IMR-90 (cell line): ENCODE measurements around the gene STEEP1. TPM values are rescaled to one million over a fixed set of nuclear protein-coding genes. Genes with fewer than 3 reads are reported as not detected.
A peak's percentile ranks its signal among the peaks of the same experiment; 100 is the strongest.

Experiments
- ATAC-seq: fragments of 200-7000 bp; cut with Tn5 transposase; 2 replicates; pipeline ENCODE4 v1.9.1; 2020; ENCODE audit warnings: low read depth, mild to moderate bottlenecking, moderate library complexity
- BruUV-seq: library from RNA; stranded (reverse); fragments of 400-500 nt; replicated peaks from 2 replicates; lab custom pipeline; 2021; lab: Mats Ljungman, UMichigan
- CTCF ChIA-PET: fragments of 300-600 bp; formaldehyde crosslinking; extraction: SDS; loops from one replicate; lab custom pipeline; 2021; ENCODE audit warnings: antibody characterized with exemption; lab: Yijun Ruan, JAX
- POLR2A ChIA-PET: fragments of 300-600 bp; sonication (Branson Sonifier 250); formaldehyde crosslinking; loops from one replicate; lab custom pipeline; 2022; ENCODE audit warnings: antibody characterized with exemption; ENCODE audit not compliant: unreplicated experiment; lab: Charles Lee
- DNase-seq: peaks from one replicate; pipeline ENCODE4 v3.0.0; 2013
- H2AFZ ChIP-seq: replicated peaks from 2 replicates; pipeline ENCODE3; 2013; ENCODE audit warnings: low read length, mild to moderate bottlenecking; ENCODE audit not compliant: poor library complexity
- H2AK5ac ChIP-seq: 2 replicates; pipeline ENCODE4 v1.6.1; 2013; ENCODE audit warnings: low read depth, low read length, inconsistent platforms
- H2AK9ac ChIP-seq: replicated peaks from 2 replicates; pipeline ENCODE3; 2013; ENCODE audit warnings: mild to moderate bottlenecking, low read depth, low read length, moderate library complexity; ENCODE audit not compliant: poor library complexity
- H2BK120ac ChIP-seq: 2 replicates; pipeline ENCODE4 v1.6.1; 2013; ENCODE audit warnings: low read depth, low read length, inconsistent platforms
- H2BK15ac ChIP-seq: 3 replicates; pipeline ENCODE4 v1.6.1; 2013; ENCODE audit warnings: low read depth, low read length, inconsistent platforms
- H2BK20ac ChIP-seq: 2 replicates; pipeline ENCODE4 v1.6.1; 2013; ENCODE audit warnings: low read depth, mild to moderate bottlenecking, inconsistent platforms, low read length, moderate library complexity
- H2BK5ac ChIP-seq: 2 replicates; pipeline ENCODE4 v1.6.1; 2013; ENCODE audit warnings: mild to moderate bottlenecking, low read depth, low read length, inconsistent platforms; ENCODE audit not compliant: poor library complexity, severe bottlenecking
- H3K14ac ChIP-seq: replicated peaks from 2 replicates; pipeline ENCODE4 v1.6.1; 2013; ENCODE audit warnings: low read depth, low read length, inconsistent platforms
- H3K18ac ChIP-seq: 2 replicates; pipeline ENCODE4 v1.6.1; 2013; ENCODE audit warnings: low read depth, low read length, control low read depth
- H3K23ac ChIP-seq: 2 replicates; pipeline ENCODE4 v1.6.1; 2013; ENCODE audit warnings: low read depth, low read length, inconsistent platforms
- H3K27ac ChIP-seq: 2 replicates; pipeline ENCODE4 v1.5.1; 2013; ENCODE audit warnings: mild to moderate bottlenecking, control low read depth, low read length; ENCODE audit not compliant: insufficient read depth
- H3K27me3 ChIP-seq: 2 replicates; pipeline ENCODE4 v1.6.1; 2013; ENCODE audit warnings: low read length; ENCODE audit not compliant: control insufficient read depth, insufficient read depth
- H3K36me3 ChIP-seq: 2 replicates; pipeline ENCODE4 v1.6.1; 2013; ENCODE audit warnings: low read length, mixed read lengths; ENCODE audit not compliant: control insufficient read depth, insufficient read depth
- H3K4ac ChIP-seq: 2 replicates; pipeline ENCODE4 v1.6.1; 2013; ENCODE audit warnings: low read depth, low read length, inconsistent platforms
- H3K4me1 ChIP-seq: 2 replicates; pipeline ENCODE4 v1.6.1; 2013; ENCODE audit warnings: low read length, mixed read lengths; ENCODE audit not compliant: control insufficient read depth, insufficient read depth
- H3K4me2 ChIP-seq: 2 replicates; pipeline ENCODE4 v1.6.1; 2013; ENCODE audit warnings: low read depth, mild to moderate bottlenecking, control low read depth, low read length, moderate library complexity
- H3K4me3 ChIP-seq: 2 replicates; pipeline ENCODE4 v1.5.1; 2013; ENCODE audit warnings: low read depth, mild to moderate bottlenecking, control low read depth, low read length, moderate library complexity; ENCODE audit not compliant: insufficient read depth
- H3K56ac ChIP-seq: 2 replicates; pipeline ENCODE4 v1.6.1; 2013; ENCODE audit warnings: low read length, inconsistent platforms; ENCODE audit not compliant: insufficient read depth; ENCODE audit errors: extremely low read depth
- H3K79me1 ChIP-seq, 2 experiments: 2 replicates each; pipeline ENCODE4 v1.6.1; 2013; ENCODE audit warnings: low read length in 2 of 2, inconsistent platforms in 1 of 2, low read depth in 1 of 2
- H3K9ac ChIP-seq: 2 replicates; pipeline ENCODE4 v1.6.1; 2013; ENCODE audit warnings: low read depth, low read length, control low read depth
- H3K9me1 ChIP-seq: 2 replicates; pipeline ENCODE4 v1.6.1; 2013; ENCODE audit warnings: low read length, inconsistent platforms; ENCODE audit not compliant: insufficient read depth
- H3K9me3 ChIP-seq: 2 replicates; pipeline ENCODE4 v1.6.1; 2013; ENCODE audit warnings: low read length; ENCODE audit not compliant: control insufficient read depth, insufficient read depth
- H4K20me1 ChIP-seq: 2 replicates; pipeline ENCODE4 v1.6.1; 2013; ENCODE audit warnings: low read length, inconsistent platforms; ENCODE audit not compliant: insufficient read depth
- H4K5ac ChIP-seq: 2 replicates; pipeline ENCODE4 v1.6.1; 2013; ENCODE audit warnings: mild to moderate bottlenecking, low read depth, low read length, control low read depth
- H4K8ac ChIP-seq, 2 experiments: 2 replicates each; pipeline ENCODE4 v1.6.1; 2013; ENCODE audit warnings: low read depth in 2 of 2, low read length in 2 of 2, control low read depth in 1 of 2, inconsistent platforms in 1 of 2
- H4K91ac ChIP-seq: 2 replicates; pipeline ENCODE4 v1.6.1; 2013; ENCODE audit warnings: low read depth, low read length, inconsistent platforms; ENCODE audit not compliant: insufficient read depth
- BHLHE40 ChIP-seq: fragments of 150-350 bp; IDR thresholded peaks from 2 replicates; pipeline ENCODE4 v1.6.1; 2016; ENCODE audit warnings: mild to moderate bottlenecking, low read depth, low read length
- CHD1 ChIP-seq: IDR thresholded peaks from 2 replicates; pipeline ENCODE4 v1.6.1; 2012; ENCODE audit warnings: low read depth, low read length, improper control_type of control experiment
- ELK1 ChIP-seq: fragments of 150-350 bp; IDR thresholded peaks from 2 replicates; pipeline ENCODE4 v1.6.1; 2016; ENCODE audit warnings: low read depth, mild to moderate bottlenecking, low read length, moderate library complexity, borderline replicate concordance
- FOS ChIP-seq: fragments of 150-350 bp; IDR thresholded peaks from 2 replicates; pipeline ENCODE4 v1.6.1; 2016; ENCODE audit warnings: low read depth, low read length
- MAFK ChIP-seq: IDR thresholded peaks from 2 replicates; pipeline ENCODE4 v1.6.1; 2012; ENCODE audit warnings: low read depth, low read length, improper control_type of control experiment
- MAZ ChIP-seq: IDR thresholded peaks from 2 replicates; pipeline ENCODE4 v1.6.1; 2012; ENCODE audit warnings: low read depth, mild to moderate bottlenecking, low read length, improper control_type of control experiment, moderate library complexity, borderline replicate concordance
- MXI1 ChIP-seq: IDR thresholded peaks from 2 replicates; pipeline ENCODE4 v1.6.1; 2012; ENCODE audit warnings: low read depth, mild to moderate bottlenecking, low read length, moderate library complexity, borderline replicate concordance
- NFE2L2 ChIP-seq: fragments of 150-350 bp; IDR thresholded peaks from 2 replicates; pipeline ENCODE4 v1.6.1; 2016; ENCODE audit warnings: low read depth, mild to moderate bottlenecking, low read length
- POLR2A ChIP-seq: IDR thresholded peaks from 2 replicates; pipeline ENCODE4 v1.6.1; 2012; ENCODE audit warnings: mild to moderate bottlenecking, low read depth, low read length
- RAD21 ChIP-seq: IDR thresholded peaks from 2 replicates; pipeline ENCODE4 v1.6.1; 2012; ENCODE audit warnings: low read length, improper control_type of control experiment
- RCOR1 ChIP-seq: IDR thresholded peaks from 2 replicates; pipeline ENCODE4 v1.6.1; 2012; ENCODE audit warnings: mild to moderate bottlenecking, low read length, improper control_type of control experiment; ENCODE audit not compliant: insufficient replicate concordance
- RFX5 ChIP-seq: IDR thresholded peaks from 2 replicates; pipeline ENCODE4 v1.8.0; 2012; ENCODE audit warnings: low read depth, mild to moderate bottlenecking, low read length, moderate library complexity
- USF2 ChIP-seq: fragments of 150-350 bp; IDR thresholded peaks from 2 replicates; pipeline ENCODE4 v1.6.1; 2017; ENCODE audit warnings: mild to moderate bottlenecking, antibody characterized with exemption, low read length, low read depth
- WGBS, 2 experiments: methylation state at CpG; one replicate each; pipeline versions ENCODE4 v1.1.5 to v1.1.7; 2013; ENCODE audit warnings: missing lambda C conversion rate in 2 of 2; ENCODE audit not compliant: insufficient read length in 1 of 2; ENCODE audit errors: extremely low coverage in 2 of 2; 5-methylcytosine and 5-hydroxymethylcytosine counted together
- dilution Hi-C: fragments of 300-500 bp; cut with HindIII; formaldehyde crosslinking; loops from one replicate; pipeline ENCODE4 v1.14.3; 2018; ENCODE audit warnings: low sequenced_read_pairs; ENCODE audit not compliant: unreplicated experiment
- in situ Hi-C: fragments of 300-500 bp; cut with MboI; formaldehyde crosslinking; loops from 3 replicates; pipeline ENCODE4 v1.14.3; 2019; ENCODE audit warnings: low sequenced_read_pairs, inconsistent platforms, mixed read lengths
- intact Hi-C: fragments of 100-400 bp; cut with micrococcal nuclease; formaldehyde crosslinking; loops from 2 replicates; pipeline ENCODE4 v1.10.0; 2022
- polyA plus RNA-seq, 3 experiments: library from polyadenylated mRNA; depleted of rRNA; stranded (reverse); fragments of >200 nt; gene quantifications; 2 replicates each; pipeline ENCODE4 v1.2.3, GENCODE V29; 2012; ENCODE audit warnings: low replicate concordance in 1 of 3
- total RNA-seq: library from RNA; depleted of rRNA; stranded (reverse); fragments of >200 nt; gene quantifications from 2 replicates; pipeline ENCODE4 v1.2.3, GENCODE V29; 2012

Gene STEEP1
- total and polyA plus RNA-seq, 2 of the 4 experiments (the other 2 are of a cell fraction): 16.7 to 33.2 TPM

GRCh38 chrX:119583431-119584059 is 18.3 kb upstream of the STEEP1 start:
- dilution Hi-C loops: no loop called here

More at GRCh38 chrX:119583431-119584059, 18.3 kb upstream of the STEEP1 start:
- Histone ChIP-seq H3K23ac (no peak overlapping the region), H3K14ac (no peak overlapping the region), H3K36me3 (0 out of 2 replicates have a peak, but pooled peaks cover 4% of the 10 kb centered on the region), H4K8ac (no peak overlapping the region), H4K20me1 (no peaks in the 10 kb centered on the region), H3K4me1 (no peaks in the 10 kb centered on the region), H2AK5ac (no peak overlapping the region), H3K18ac (no peak overlapping the region), H3K4me3 (no peak overlapping the region), H4K91ac (no peak overlapping the region), H2AFZ (no peak overlapping the region), H3K4me2 (no peak overlapping the region), H2BK120ac (no peak overlapping the region), H3K9me3 (no peaks in the 10 kb centered on the region), H3K27me3 (no peaks in the 10 kb centered on the region), H2AK9ac (no peak overlapping the region), H3K56ac (no peak overlapping the region), H3K27ac (no peak overlapping the region), H3K4ac (no peak overlapping the region), H2BK20ac (no peak overlapping the region), H2BK15ac (no peak overlapping the region), H3K9ac (no peak overlapping the region), H3K9me1 (no peaks in the 10 kb centered on the region), H2BK5ac (no peak overlapping the region), H4K5ac (no peak overlapping the region), H3K79me1 (no peaks in the 10 kb centered on the region; a peak in 1 of 4 replicates)
- in situ Hi-C loops (no loop called here), intact Hi-C loops (no loop called here)
- DNase-seq (no peak), ATAC-seq (no peak)
- ChIA-PET POLR2A (interaction anchor here (0.6 kb wide), 1 partner anchor 10 kb away, joined by 3 read pairs; no protein-coding TSS in a partner anchor), CTCF (interaction anchor here (1.2 kb wide), 1 partner anchor 71 kb away, joined by 4 read pairs; no protein-coding TSS in a partner anchor)
- TSS peak; percentile 86 for BruUV-seq
- TF ChIP-seq RAD21: no peak
- TF ChIP-seq USF2: no peak
- no peak for TF ChIP-seq MAFK
- no peak for TF ChIP-seq MXI1
- TF ChIP-seq ELK1: no peak
- no peak for TF ChIP-seq CHD1
- TF ChIP-seq NFE2L2: no peak
- no peak for TF ChIP-seq FOS
- no peak for TF ChIP-seq POLR2A
- no peak for TF ChIP-seq MAZ
- TF ChIP-seq RCOR1: no peak
- TF ChIP-seq BHLHE40: no peak
- no peak for TF ChIP-seq RFX5
- no CpG with 5 or more reads among the region's 2 CpGs for WGBS, 2 experiments
